Lung (tissue), 12 donors: ENCODE results near the gene ARL16. TPM values are rescaled to one million over a fixed set of nuclear protein-coding genes. Genes with fewer than 3 reads are reported as not detected.

Experiments used
- ATAC-seq: fragments of 200-7000 bp; cut with Tn5 transposase; one replicate; pipeline ENCODE4 v1.9.1; 2020; ENCODE audit warnings: moderate number of reproducible peaks; ENCODE audit not compliant: insufficient read depth, low FRiP score
- DNase-seq, 3 donors: peaks; one replicate each; pipeline ENCODE4 v3.0.0-alpha.2; 2013 to 2017
- H3K27ac ChIP-seq, 2 donors: one replicate each; pipeline ENCODE4 v1.5.1; 2013; ENCODE audit warnings: mild to moderate bottlenecking in 2 of 2, moderate library complexity in 2 of 2, control low read depth in 1 of 2, inconsistent platforms in 1 of 2, low read depth in 1 of 2, low read length in 1 of 2
- H3K27me3 ChIP-seq, 3 donors: one replicate each; pipeline ENCODE4 v1.5.1; 2013; ENCODE audit warnings: low read length in 2 of 3; ENCODE audit not compliant: control insufficient read depth in 3 of 3, insufficient read depth in 3 of 3
- H3K36me3 ChIP-seq, 4 donors: one replicate each; pipeline ENCODE4 v1.5.1; 2013; ENCODE audit warnings: low read length in 4 of 4, mild to moderate bottlenecking in 1 of 4, moderate library complexity in 1 of 4; ENCODE audit not compliant: control insufficient read depth in 4 of 4, insufficient read depth in 4 of 4
- H3K4me1 ChIP-seq, 5 donors: one replicate each; pipeline ENCODE4 v1.5.1; 2013; ENCODE audit warnings: low read length in 5 of 5, mild to moderate bottlenecking in 2 of 5, moderate library complexity in 1 of 5; ENCODE audit not compliant: control insufficient read depth in 5 of 5, insufficient read depth in 5 of 5
- H3K4me3 ChIP-seq: one replicate; pipeline ENCODE4 v1.5.1; 2013; ENCODE audit warnings: mild to moderate bottlenecking, control low read depth, moderate library complexity
- H3K9ac ChIP-seq, 2 donors: one replicate each; pipeline ENCODE4 v1.5.1; 2013; ENCODE audit warnings: low read length in 2 of 2, control low read depth in 1 of 2; ENCODE audit not compliant: insufficient read depth in 1 of 2
- H3K9me3 ChIP-seq, 4 donors: one replicate each; pipeline ENCODE4 v1.5.1; 2013; ENCODE audit warnings: low read length in 3 of 4, mild to moderate bottlenecking in 1 of 4, moderate library complexity in 1 of 4; ENCODE audit not compliant: control insufficient read depth in 4 of 4, insufficient read depth in 3 of 4
- WGBS, 2 donors: extraction: QIAGEN DNeasy Blood & Tissue Kit; methylation state at CpG; one replicate each; pipeline ENCODE4 v1.1.7; 2013; 5-methylcytosine and 5-hydroxymethylcytosine counted together
- polyA plus RNA-seq, 2 donors: library from polyadenylated mRNA; stranded (reverse); fragments of 200-250 nt; gene quantifications; one replicate each; pipeline ENCODE4 v1.2.1, GENCODE V29; 2013
- total RNA-seq, 2 donors: library from RNA; depleted of rRNA in 1 of 2; stranded (reverse); fragments of >200 nt in 1 of 2; gene quantifications; one replicate each; pipeline ENCODE4 v1.2.1, GENCODE V29; 2014 to 2021
- TF ChIP-seq, protein P1 (sequence below): IDR thresholded peaks from 2 replicates; pipeline ENCODE4 v1.5.1; 2012; ENCODE audit warnings: mild to moderate bottlenecking; ENCODE audit errors: control extremely low read depth, extremely low read depth
- donor health status: control.
- donor health status: control.
- donor health status: Bipolar disorder and iron deficiency.
- donor health status: healthy.
- donor health status: DM: yes; HTN: yes; CAD: no.

The ARL16 gene
- total and polyA plus RNA-seq, 4 donors, result 27.4 to 59.5 (median 29.8) TPM

DNA sequence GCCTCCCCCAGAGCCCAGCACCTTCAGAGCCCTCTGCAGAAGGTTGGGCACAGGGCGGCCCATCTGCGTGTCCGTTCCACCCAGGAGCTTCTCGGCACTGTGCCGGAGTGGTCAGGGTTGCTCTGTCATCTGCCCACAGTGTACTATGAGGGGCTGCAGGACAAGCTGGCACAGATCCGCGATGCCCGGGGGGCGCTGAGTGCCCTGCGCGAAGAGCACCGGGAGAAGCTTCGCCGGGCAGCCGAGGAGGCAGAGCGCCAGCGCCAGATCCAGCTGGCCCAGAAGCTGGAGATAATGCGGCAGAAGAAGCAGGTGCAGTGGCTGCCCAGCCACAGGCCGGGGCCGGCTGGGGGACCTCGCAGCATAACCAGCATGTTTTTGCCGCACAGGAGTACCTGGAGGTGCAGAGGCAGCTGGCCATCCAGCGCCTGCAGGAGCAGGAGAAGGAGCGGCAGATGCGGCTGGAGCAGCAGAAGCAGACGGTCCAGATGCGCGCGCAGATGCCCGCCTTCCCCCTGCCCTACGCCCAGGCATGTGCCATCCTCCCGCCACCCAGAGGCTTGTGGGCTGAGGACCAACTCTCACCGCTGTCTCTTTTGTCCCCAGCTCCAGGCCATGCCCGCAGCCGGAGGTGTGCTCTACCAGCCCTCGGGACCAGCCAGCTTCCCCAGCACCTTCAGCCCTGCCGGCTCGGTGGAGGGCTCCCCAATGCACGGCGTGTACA is 12.8 kb upstream of the ARL16 start:
- TF ChIP-seq, protein P1, sequence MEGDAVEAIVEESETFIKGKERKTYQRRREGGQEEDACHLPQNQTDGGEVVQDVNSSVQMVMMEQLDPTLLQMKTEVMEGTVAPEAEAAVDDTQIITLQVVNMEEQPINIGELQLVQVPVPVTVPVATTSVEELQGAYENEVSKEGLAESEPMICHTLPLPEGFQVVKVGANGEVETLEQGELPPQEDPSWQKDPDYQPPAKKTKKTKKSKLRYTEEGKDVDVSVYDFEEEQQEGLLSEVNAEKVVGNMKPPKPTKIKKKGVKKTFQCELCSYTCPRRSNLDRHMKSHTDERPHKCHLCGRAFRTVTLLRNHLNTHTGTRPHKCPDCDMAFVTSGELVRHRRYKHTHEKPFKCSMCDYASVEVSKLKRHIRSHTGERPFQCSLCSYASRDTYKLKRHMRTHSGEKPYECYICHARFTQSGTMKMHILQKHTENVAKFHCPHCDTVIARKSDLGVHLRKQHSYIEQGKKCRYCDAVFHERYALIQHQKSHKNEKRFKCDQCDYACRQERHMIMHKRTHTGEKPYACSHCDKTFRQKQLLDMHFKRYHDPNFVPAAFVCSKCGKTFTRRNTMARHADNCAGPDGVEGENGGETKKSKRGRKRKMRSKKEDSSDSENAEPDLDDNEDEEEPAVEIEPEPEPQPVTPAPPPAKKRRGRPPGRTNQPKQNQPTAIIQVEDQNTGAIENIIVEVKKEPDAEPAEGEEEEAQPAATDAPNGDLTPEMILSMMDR, result no peak
- Histone ChIP-seq H3K36me3 (peaks cover 11 to 83% (median 34%) of the 10 kb centered on the region in 4 donors), H3K27me3 (no peaks in the 10 kb centered on the region), H3K4me3 (no peak overlapping the region), H3K9me3 (no peaks in the 10 kb centered on the region), H3K9ac (no peak overlapping the region), H3K27ac (no peak overlapping the region), H3K4me1 (peaks cover 0 to 7% (median 0%) of the 10 kb centered on the region in 5 donors)
- WGBS, 2 donors, result 96% methylated on average over 35 to 40 of the region's 40 CpGs
- no peak for ATAC-seq
- no peak for DNase-seq

DNA sequence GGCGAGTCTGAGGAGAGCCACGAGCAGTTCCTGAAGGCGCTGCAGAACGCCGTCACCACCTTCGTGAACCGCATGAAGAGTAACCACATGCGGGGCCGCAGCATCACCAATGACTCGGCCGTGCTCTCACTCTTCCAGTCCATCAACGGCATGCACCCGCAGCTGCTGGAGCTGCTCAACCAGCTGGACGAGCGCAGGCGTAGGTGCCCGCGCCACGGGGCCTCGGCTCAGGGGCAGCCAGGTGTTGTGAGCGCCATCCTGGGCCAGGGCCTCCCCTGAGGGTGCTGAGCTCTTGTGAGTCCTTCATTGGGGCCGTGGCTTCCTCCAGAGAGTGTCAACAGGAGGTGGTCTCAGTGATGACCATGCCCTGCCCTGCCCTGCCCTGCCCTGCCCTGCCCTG is 12.2 kb upstream of the ARL16 start:
- TF ChIP-seq, protein P1, result no peak
- Histone ChIP-seq H3K9me3 (no peaks in the 10 kb centered on the region), H3K9ac (no peak overlapping the region), H3K4me3 (no peak overlapping the region), H3K27me3 (no peaks in the 10 kb centered on the region), H3K36me3 (peaks cover 11 to 83% (median 34%) of the 10 kb centered on the region in 4 donors), H3K4me1 (peaks cover 0 to 1% (median 0%) of the 10 kb centered on the region in 5 donors), H3K27ac (no peak overlapping the region)
- no peak for ATAC-seq
- 93 to 95% methylated on average over 22 of the region's 22 CpGs for WGBS, 2 donors
- no peak for DNase-seq

DNA sequence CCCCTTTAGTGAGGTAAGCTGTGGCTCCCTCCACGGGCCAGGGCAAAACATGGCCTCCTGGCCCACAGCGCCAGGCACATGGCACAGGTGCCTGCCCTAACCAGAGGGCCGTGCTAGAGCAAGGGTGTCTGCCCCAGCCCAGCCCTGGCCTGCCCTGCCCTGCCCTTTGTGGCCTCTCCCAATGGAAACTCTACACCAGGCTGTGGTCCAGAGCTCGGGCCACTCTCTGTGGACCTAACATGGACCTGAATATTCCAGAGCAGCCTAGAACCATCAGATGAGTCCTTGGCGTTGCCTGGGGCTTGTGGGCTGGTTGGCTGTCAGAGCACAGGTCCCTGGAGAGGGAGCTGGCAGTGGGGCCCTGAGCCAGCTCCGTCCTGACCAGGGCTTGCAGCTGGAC is 11.6 kb upstream of the ARL16 start:
- TF ChIP-seq, protein P1, result no peak
- ATAC-seq (no peak), DNase-seq (no peak)
- WGBS, 2 donors, result 93% methylated on average over 6 of the region's 6 CpGs
- no peak overlapping the region for H3K4me3 ChIP-seq
- no peak overlapping the region for H3K9ac ChIP-seq
- H3K9me3 ChIP-seq, result no peaks in the 10 kb centered on the region
- no peaks in the 10 kb centered on the region for H3K4me1 ChIP-seq
- H3K27me3 ChIP-seq, result no peaks in the 10 kb centered on the region
- no peak overlapping the region for H3K27ac ChIP-seq
- H3K36me3 ChIP-seq, result peaks cover 11 to 83% (median 34%) of the 10 kb centered on the region in 4 donors
